ENCODE data around the gene RAB44. TPM values are rescaled to one million over a fixed set of nuclear protein-coding genes. Genes with fewer than 3 reads are reported as not detected.
A peak's percentile ranks its signal among the peaks of the same experiment; 100 is the strongest.

The RAB44 gene
- total and polyA plus RNA-seq, 3 experiments from 2014 or later, result not detected

DNA sequence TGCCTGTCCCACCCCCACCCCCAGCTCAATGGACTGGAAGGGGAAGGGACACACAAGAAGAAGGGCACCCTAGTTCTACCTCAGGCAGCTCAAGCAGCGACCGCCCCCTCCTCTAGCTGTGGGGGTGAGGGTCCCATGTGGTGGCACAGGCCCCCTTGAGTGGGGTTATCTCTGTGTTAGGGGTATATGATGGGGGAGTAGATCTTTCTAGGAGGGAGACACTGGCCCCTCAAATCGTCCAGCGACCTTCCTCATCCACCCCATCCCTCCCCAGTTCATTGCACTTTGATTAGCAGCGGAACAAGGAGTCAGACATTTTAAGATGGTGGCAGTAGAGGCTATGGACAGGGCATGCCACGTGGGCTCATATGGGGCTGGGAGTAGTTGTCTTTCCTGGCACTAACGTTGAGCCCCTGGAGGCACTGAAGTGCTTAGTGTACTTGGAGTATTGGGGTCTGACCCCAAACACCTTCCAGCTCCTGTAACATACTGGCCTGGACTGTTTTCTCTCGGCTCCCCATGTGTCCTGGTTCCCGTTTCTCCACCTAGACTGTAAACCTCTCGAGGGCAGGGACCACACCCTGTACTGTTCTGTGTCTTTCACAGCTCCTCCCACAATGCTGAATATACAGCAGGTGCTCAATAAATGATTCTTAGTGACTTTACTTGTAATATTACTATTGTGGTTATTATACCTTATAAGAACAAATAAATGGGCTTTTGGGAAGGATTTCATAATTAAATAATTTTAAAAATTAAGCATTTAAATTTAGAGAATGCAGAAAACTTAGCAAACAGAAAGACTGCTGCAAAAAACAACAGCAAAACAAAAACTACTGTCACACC is 10.7 kb upstream of the RAB44 start:
- H3K4me3 ChIP-seq (ENCODE audit: low read length), result no peak overlapping the region
- Mint-ChIP-seq H3K36me3 (peaks cover 0 to 20% (median 0%) of the 10 kb centered on the region in 3 donors), H3K27ac (peak overlapping the region in 1 of 8 donors; percentile 19), H3K4me1 (peaks cover 7 to 15% (median 10%) of the 10 kb centered on the region in 3 donors), H3K4me3 (no peak overlapping the region), H3K27me3 (peaks cover 0 to 9% of the 10 kb centered on the region in 2 donors), H3K9me3 (no peaks in the 10 kb centered on the region)
- no peak overlapping the region for H3K27ac ChIP-seq (ENCODE audit: low read depth, low read length)
- H3K4me1 ChIP-seq (ENCODE audit: insufficient read depth, low read length), result peaks cover 14% of the 10 kb centered on the region
- no peaks in the 10 kb centered on the region for H3K36me3 ChIP-seq (ENCODE audit: insufficient read depth, low read length)
- ChIA-PET POLR2A (no interaction called here), CTCF (interaction anchor here (2.0 kb wide), 1 partner anchor 72 kb away, joined by 7 read pairs; no protein-coding TSS in a partner anchor)
- H3K27me3 ChIP-seq (ENCODE audit: insufficient read depth, low read length, poor library complexity, severe bottlenecking), result no peaks in the 10 kb centered on the region
- DNase-seq, result no peak
- H3K9me3 ChIP-seq (ENCODE audit: low read length), result no peaks in the 10 kb centered on the region

- Mint-ChIP-seq H3K27me3 (peaks cover 0 to 9% of the 10 kb centered on the region in 2 donors), H3K4me3 (no peak overlapping the region), H3K9me3 (no peaks in the 10 kb centered on the region), H3K36me3 (peaks cover 0 to 20% (median 0%) of the 10 kb centered on the region in 3 donors), H3K27ac (peak overlapping the region in 1 of 8 donors; percentile 47), H3K4me1 (peaks cover 14 to 21% (median 17%) of the 10 kb centered on the region in 3 donors)
- CTCF ChIA-PET, result interaction anchor here (1.0 kb wide), 1 partner anchor 65 kb away, joined by 4 read pairs; no protein-coding TSS in a partner anchor
- Histone ChIP-seq H3K9me3 (ENCODE audit: low read length) (no peaks in the 10 kb centered on the region), H3K36me3 (ENCODE audit: insufficient read depth, low read length) (no peaks in the 10 kb centered on the region), H3K4me3 (ENCODE audit: low read length) (no peak overlapping the region), H3K4me1 (ENCODE audit: insufficient read depth, low read length) (peaks cover 11% of the 10 kb centered on the region), H3K27ac (ENCODE audit: low read depth, low read length) (no peak overlapping the region), H3K27me3 (ENCODE audit: insufficient read depth, low read length, poor library complexity, severe bottlenecking) (no peaks in the 10 kb centered on the region)
- DNase-seq, result no peak
- POLR2A ChIA-PET, result no interaction called here
Measured at GRCh38 chr6:36688063-36688738, 9.4 kb upstream of the RAB44 start.

DNA sequence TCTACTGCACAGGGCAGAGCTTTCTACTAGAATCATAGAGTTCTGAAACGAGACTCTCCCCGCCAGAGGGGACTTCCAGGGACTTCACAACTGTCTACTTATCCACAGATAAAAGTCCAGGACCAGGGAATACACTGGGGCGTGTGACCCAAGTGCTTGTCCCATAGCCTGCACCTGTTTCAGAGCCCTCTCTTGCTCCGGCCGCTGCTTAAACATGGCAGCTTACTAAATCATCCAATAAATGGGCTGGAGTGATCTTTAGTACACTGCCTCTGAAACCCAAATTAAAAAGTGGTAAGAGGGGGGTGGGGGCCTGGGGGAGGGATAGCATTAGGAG is 8.9 kb upstream of the RAB44 start:
- DNase-seq, result no peak
- H3K4me1 ChIP-seq (ENCODE audit: insufficient read depth, low read length), result peaks cover 8% of the 10 kb centered on the region
- POLR2A ChIA-PET, result no interaction called here
- no peak overlapping the region for H3K4me3 ChIP-seq (ENCODE audit: low read length)
- H3K4me3 Mint-ChIP-seq, result no peak overlapping the region
- H3K36me3 Mint-ChIP-seq, result peaks cover 0 to 19% (median 0%) of the 10 kb centered on the region in 3 donors
- peaks cover 0 to 9% of the 10 kb centered on the region in 2 donors for H3K27me3 Mint-ChIP-seq
- H3K4me1 Mint-ChIP-seq, result peaks cover 18 to 25% (median 21%) of the 10 kb centered on the region in 3 donors
- H3K9me3 ChIP-seq (ENCODE audit: low read length), result no peaks in the 10 kb centered on the region
- no peak overlapping the region for H3K27ac ChIP-seq (ENCODE audit: low read depth, low read length)
- H3K27ac Mint-ChIP-seq, result peak overlapping the region in 1 of 8 donors; percentile 47
- CTCF ChIA-PET, result interaction anchor here (1.0 kb wide), 1 partner anchor 65 kb away, joined by 4 read pairs; no protein-coding TSS in a partner anchor
- no peaks in the 10 kb centered on the region for H3K36me3 ChIP-seq (ENCODE audit: insufficient read depth, low read length)
- H3K27me3 ChIP-seq (ENCODE audit: insufficient read depth, low read length, poor library complexity, severe bottlenecking), result no peaks in the 10 kb centered on the region
- no peaks in the 10 kb centered on the region for H3K9me3 Mint-ChIP-seq

DNA sequence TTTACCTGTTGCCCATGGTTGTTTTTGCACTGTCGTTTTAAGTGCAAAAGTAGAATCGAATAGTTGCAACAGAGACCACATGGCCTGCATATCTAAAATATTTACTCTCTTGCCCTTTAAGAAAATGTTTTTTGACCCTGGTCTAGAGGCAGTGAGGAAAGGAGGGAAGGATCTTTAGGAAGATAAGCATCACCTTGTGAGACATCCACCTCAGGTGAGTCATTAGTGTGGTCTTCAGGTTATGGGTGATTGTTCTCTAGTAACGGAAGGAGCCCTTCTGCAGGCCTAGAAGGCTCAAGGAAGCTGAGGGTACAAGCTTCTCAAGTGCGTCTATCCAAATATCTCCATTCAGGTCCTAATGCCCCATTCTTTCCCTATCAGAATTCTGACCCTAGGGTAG is 6.6 kb upstream of the RAB44 start:
- H3K27me3 Mint-ChIP-seq, result peaks cover 0 to 9% of the 10 kb centered on the region in 2 donors
- peak overlapping the region in 3 of 8 donors; percentile 4 to 80 (median 54) for H3K27ac Mint-ChIP-seq
- ChIA-PET POLR2A (no interaction called here), CTCF (interaction anchor here (3.7 kb wide), 1 partner anchor 10 kb away, joined by 9 read pairs; no protein-coding TSS in a partner anchor)
- Histone ChIP-seq H3K9me3 (ENCODE audit: low read length) (no peaks in the 10 kb centered on the region), H3K27ac (ENCODE audit: low read depth, low read length) (no peak overlapping the region), H3K4me1 (ENCODE audit: insufficient read depth, low read length) (peaks cover 8% of the 10 kb centered on the region), H3K27me3 (ENCODE audit: insufficient read depth, low read length, poor library complexity, severe bottlenecking) (no peaks in the 10 kb centered on the region), H3K4me3 (ENCODE audit: low read length) (no peak overlapping the region), H3K36me3 (ENCODE audit: insufficient read depth, low read length) (no peaks in the 10 kb centered on the region)
- H3K4me3 Mint-ChIP-seq, result no peak overlapping the region
- peaks cover 0 to 4% (median 0%) of the 10 kb centered on the region in 3 donors for H3K36me3 Mint-ChIP-seq
- no peak for DNase-seq
- peaks cover 18 to 26% (median 21%) of the 10 kb centered on the region in 3 donors for H3K4me1 Mint-ChIP-seq
- H3K9me3 Mint-ChIP-seq, result no peaks in the 10 kb centered on the region

GRCh38 chr6:36691612-36692011 is 6.0 kb upstream of the RAB44 start:
- no peaks in the 10 kb centered on the region for H3K9me3 Mint-ChIP-seq
- Histone ChIP-seq H3K27me3 (ENCODE audit: insufficient read depth, low read length, poor library complexity, severe bottlenecking) (no peaks in the 10 kb centered on the region), H3K27ac (ENCODE audit: low read depth, low read length) (no peak overlapping the region), H3K4me3 (ENCODE audit: low read length) (no peak overlapping the region), H3K4me1 (ENCODE audit: insufficient read depth, low read length) (peaks cover 8% of the 10 kb centered on the region), H3K36me3 (ENCODE audit: insufficient read depth, low read length) (no peaks in the 10 kb centered on the region), H3K9me3 (ENCODE audit: low read length) (no peaks in the 10 kb centered on the region)
- H3K27me3 Mint-ChIP-seq, result peaks cover 0 to 8% of the 10 kb centered on the region in 2 donors
- ChIA-PET POLR2A (no interaction called here), CTCF (interaction anchor here (2.2 to 3.7 kb wide), 2 partner anchors 11 to 67 kb away, joined by 9 read pairs; no protein-coding TSS in a partner anchor)
- H3K36me3 Mint-ChIP-seq, result peaks cover 0 to 3% (median 0%) of the 10 kb centered on the region in 3 donors
- peaks cover 18 to 26% (median 21%) of the 10 kb centered on the region in 3 donors for H3K4me1 Mint-ChIP-seq
- DNase-seq, result no peak
- H3K4me3 Mint-ChIP-seq, result no peak overlapping the region
- H3K27ac Mint-ChIP-seq, result peak overlapping the region in 5 of 8 donors; percentile 4 to 78 (median 54)

DNA sequence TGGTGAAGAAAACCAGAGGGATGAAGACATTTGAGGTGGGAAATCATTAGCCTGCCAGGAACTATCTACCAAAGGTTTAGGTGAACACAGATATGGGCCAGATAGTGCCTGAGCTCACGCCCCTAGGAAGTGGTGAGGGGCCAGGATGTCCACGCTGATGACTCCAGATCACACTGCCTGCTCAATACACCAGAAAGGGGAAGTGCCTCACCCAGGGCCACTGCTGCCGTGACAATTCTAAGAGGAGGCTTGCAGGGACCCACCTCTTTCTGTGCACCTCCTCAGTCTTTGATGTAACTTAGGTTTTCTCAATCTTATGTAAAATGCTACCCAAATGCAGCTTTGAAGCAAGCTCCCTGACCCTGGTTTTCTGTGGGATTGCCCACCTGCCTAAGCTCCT is 5.4 kb upstream of the RAB44 start:
- no peaks in the 10 kb centered on the region for H3K36me3 ChIP-seq (ENCODE audit: insufficient read depth, low read length)
- H3K27me3 ChIP-seq (ENCODE audit: insufficient read depth, low read length, poor library complexity, severe bottlenecking), result no peaks in the 10 kb centered on the region
- peaks cover 8% of the 10 kb centered on the region for H3K4me1 ChIP-seq (ENCODE audit: insufficient read depth, low read length)
- H3K36me3 Mint-ChIP-seq, result no peaks in the 10 kb centered on the region
- POLR2A ChIA-PET, result no interaction called here
- peaks cover 0 to 5% of the 10 kb centered on the region in 2 donors for H3K27me3 Mint-ChIP-seq
- H3K27ac ChIP-seq (ENCODE audit: low read depth, low read length), result no peak overlapping the region
- H3K9me3 Mint-ChIP-seq, result no peaks in the 10 kb centered on the region
- no peaks in the 10 kb centered on the region for H3K9me3 ChIP-seq (ENCODE audit: low read length)
- peak in 1 of 5 donors; percentile 8 for DNase-seq
- CTCF ChIA-PET, result interaction anchor here (2.2 to 3.7 kb wide), 2 partner anchors 12 to 67 kb away, joined by 9 read pairs; no protein-coding TSS in a partner anchor
- H3K4me1 Mint-ChIP-seq, result peaks cover 18 to 26% (median 21%) of the 10 kb centered on the region in 3 donors
- peak overlapping the region in 5 of 8 donors; percentile 29 to 76 (median 48) for H3K27ac Mint-ChIP-seq
- no peak overlapping the region for H3K4me3 ChIP-seq (ENCODE audit: low read length)
- H3K4me3 Mint-ChIP-seq, result no peak overlapping the region

DNA sequence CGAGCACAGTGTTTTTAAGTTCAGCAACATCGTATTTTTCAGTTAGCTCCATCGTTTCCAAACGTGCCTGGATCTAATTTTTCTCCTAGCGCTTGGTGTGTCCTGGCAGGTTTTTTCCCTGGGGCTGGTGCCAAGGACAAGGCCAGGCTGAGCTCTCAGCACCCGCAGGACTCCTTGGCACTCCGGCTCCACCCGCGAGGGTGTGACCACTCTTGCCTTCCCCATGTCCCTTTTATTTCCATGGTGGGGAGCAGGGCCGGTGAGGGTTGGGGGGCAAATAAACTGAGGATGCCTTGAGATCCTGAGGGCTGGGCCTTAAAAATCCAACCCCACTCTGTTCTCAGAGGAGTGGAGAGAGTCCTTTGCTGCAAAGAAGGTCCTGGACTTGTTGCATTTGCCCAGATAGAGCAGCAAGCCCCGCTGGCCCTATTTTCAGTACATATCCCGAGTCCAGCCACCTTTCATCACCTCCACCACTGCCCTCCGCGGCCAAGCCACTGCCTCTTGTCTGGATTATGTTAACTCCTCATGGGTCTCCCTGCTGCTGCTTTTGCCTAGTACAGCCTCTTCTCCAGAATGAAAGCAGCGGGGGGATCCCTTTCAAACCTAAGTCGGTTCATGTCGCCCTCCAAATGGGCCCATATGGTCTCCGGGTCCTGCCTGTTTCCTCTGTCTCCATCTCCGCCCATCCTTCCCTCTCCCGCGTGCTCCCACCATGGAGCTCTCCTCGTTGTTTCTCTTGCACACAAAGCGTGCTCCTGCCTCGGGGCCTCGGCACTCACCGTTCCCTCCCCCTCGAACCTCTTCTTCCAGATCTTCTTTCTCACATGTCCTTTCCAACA is 4.5 kb upstream of the RAB44 start:
- Histone ChIP-seq H3K36me3 (ENCODE audit: insufficient read depth, low read length) (no peaks in the 10 kb centered on the region), H3K4me3 (ENCODE audit: low read length) (no peak overlapping the region), H3K9me3 (ENCODE audit: low read length) (no peaks in the 10 kb centered on the region), H3K27me3 (ENCODE audit: insufficient read depth, low read length, poor library complexity, severe bottlenecking) (no peaks in the 10 kb centered on the region), H3K27ac (ENCODE audit: low read depth, low read length) (no peak overlapping the region), H3K4me1 (ENCODE audit: insufficient read depth, low read length) (peaks cover 8% of the 10 kb centered on the region)
- ChIA-PET CTCF (interaction anchor here (2.2 to 3.7 kb wide), 2 partner anchors 12 to 66 kb away, joined by 9 read pairs; no protein-coding TSS in a partner anchor), POLR2A (no interaction called here)
- DNase-seq, result no peak
- no peaks in the 10 kb centered on the region for H3K9me3 Mint-ChIP-seq
- no peaks in the 10 kb centered on the region for H3K36me3 Mint-ChIP-seq
- peaks cover 18 to 26% (median 21%) of the 10 kb centered on the region in 3 donors for H3K4me1 Mint-ChIP-seq
- peak overlapping the region in 3 of 8 donors; percentile 46 to 80 (median 77) for H3K27ac Mint-ChIP-seq
- H3K4me3 Mint-ChIP-seq, result no peak overlapping the region
- peaks cover 0 to 5% of the 10 kb centered on the region in 2 donors for H3K27me3 Mint-ChIP-seq

All from CD8-positive, alpha-beta memory T cell (primary cell).